K562 (cell line): ENCODE results near the gene GALE. TPM values are rescaled to one million over a fixed set of nuclear protein-coding genes. Genes with fewer than 3 reads are reported as not detected.

Experiments
- ARID4B ChIP-seq: sonication (generic); formaldehyde crosslinking; IDR thresholded peaks from 2 replicates; pipeline ENCODE4 v1.8.0; 2022; ENCODE audit warnings: mild to moderate bottlenecking, missing genetic modification reagents
- ZNF197 ChIP-seq: fragments of 200-800 bp; sonication (Bioruptor generic); IDR thresholded peaks from 2 replicates; pipeline ENCODE4 v1.6.1; 2016; ENCODE audit warnings: low read depth, missing genetic modification characterization, missing compliant biosample characterization
- polyA plus RNA-seq, 8 experiments: library from polyadenylated mRNA; depleted of rRNA in 4 of 8; stranded (reverse) in 5 of 8; unstranded in 3 of 8; fragments of >200 nt; fragmentation: Nextera tagmentation in 2 of 8; fragmentation: Illumina TruSeq in 1 of 8; extraction: Ambion mirVana in 2 of 8; extraction: Trizol in 1 of 8; gene quantifications; 2 replicates each; pipeline versions ENCODE4 v1.2.1 to v1.2.3, GENCODE V29; 2011 to 2014; ENCODE audit warnings: inconsistent platforms in 1 of 8, missing spikeins in 1 of 8
- total RNA-seq, 7 experiments: library from RNA; depleted of rRNA in 6 of 7; stranded (reverse); fragments of >200 nt in 6 of 7; fragmentation: Illumina TruSeq in 2 of 7; extraction: Trizol in 2 of 7; gene quantifications; 2 replicates each; pipeline versions ENCODE4 v1.2.1 to v1.2.3, GENCODE V29; 2011 to 2021; ENCODE audit warnings: low replicate concordance in 1 of 7

GALE gene
- total and polyA plus RNA-seq, 9 of the 15 experiments (the other 6 are each of a cell fraction or from before 2014, with no cell fraction given), result 8.4 to 139 (median 88.3) TPM

- 0 out of 2 replicates have a peak, but pooled peaks have one; percentile 24 for TF ChIP-seq ARID4B (CRISPR knock-in tag)
- peak; percentile 62; the same call in 1 of the 2 replicates for TF ChIP-seq ZNF197
These were observed at the start of gene GALE (continued) for GRCh38 chr1:23800400-23801337.
